ENCODE data around the gene R3HDM2. TPM values are rescaled to one million over a fixed set of nuclear protein-coding genes. Genes with fewer than 3 reads are reported as not detected.

Gene R3HDM2
- total RNA-seq, 1 donor from 2014 or later, result 49.0 TPM

DNA sequence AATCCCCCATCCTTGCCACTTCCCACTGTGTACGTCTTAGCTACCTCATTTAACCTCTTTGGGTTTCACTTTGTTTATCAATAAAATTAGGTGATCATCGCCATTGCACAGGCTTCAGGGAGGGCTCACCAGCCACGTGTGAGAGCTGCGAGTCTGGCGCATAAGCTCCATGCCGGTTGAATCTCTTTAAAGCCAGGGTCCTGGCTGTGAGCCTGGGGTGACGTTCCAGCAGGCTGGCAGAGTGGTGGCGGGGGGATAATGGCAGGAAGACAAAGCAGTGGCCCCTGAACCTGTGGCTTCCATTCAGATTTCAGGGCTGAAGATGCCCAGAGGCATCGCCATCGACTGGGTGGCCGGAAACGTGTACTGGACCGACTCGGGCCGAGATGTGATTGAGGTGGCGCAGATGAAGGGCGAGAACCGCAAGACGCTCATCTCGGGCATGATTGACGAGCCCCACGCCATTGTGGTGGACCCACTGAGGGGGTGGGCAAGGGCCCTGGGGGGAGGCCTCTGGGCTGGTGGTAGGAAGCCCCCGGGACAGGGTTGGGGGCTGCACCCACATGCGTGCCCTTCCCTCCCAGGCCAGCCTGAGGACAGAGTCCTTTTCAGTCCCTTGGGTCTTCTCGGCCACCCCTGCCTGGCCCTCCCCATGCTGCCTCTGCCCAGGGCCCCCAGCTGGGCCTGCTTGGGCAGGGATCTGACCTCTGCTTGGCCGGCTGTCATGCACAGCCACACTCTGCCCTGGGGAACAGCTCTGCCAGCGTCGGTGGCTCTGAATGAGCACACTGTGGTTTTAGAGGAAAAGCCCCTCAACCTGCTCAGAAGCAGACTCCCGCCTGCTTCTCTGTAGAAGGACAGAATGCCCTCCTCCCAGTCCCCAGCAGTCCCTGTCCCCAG lies 222.9 kb downstream of the R3HDM2 start:
- no peak for DNase-seq (ENCODE audit: low spot score)

DNA sequence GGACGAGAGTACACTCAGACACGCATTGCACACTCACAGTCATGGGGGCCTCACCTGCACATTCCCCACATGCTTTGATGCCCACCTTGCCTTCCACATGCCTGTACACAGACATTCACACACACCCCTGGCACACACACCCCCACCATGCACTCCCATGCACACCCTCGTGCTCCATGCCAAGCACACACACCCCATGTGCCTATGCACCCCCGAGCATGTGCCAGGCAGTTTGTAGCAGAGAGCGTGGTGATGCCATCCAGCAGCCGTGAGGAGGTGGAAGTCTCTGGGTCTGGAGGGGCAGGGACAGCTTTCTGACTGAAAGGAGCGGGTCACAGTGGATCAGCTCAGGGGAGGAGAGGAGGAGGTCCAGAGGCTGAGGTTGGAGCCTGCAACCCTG lies 224.9 kb downstream of the R3HDM2 start:
- DNase-seq (ENCODE audit: low spot score), result no peak

DNA sequence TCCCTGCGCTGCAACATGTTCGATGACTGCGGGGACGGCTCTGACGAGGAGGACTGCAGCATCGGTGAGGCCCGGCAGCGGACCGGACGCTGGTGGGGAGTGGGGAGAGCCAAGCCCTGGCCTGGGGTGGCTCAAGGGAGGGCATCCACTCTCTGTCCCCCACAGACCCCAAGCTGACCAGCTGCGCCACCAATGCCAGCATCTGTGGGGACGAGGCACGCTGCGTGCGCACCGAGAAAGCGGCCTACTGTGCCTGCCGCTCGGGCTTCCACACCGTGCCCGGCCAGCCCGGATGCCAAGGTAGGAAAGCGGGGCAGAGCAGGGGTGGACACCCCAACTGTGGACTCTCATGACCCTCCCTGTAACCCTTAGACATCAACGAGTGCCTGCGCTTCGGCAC lies 225.7 kb downstream of the R3HDM2 start:
- no peak for DNase-seq (ENCODE audit: low spot score)

DNA sequence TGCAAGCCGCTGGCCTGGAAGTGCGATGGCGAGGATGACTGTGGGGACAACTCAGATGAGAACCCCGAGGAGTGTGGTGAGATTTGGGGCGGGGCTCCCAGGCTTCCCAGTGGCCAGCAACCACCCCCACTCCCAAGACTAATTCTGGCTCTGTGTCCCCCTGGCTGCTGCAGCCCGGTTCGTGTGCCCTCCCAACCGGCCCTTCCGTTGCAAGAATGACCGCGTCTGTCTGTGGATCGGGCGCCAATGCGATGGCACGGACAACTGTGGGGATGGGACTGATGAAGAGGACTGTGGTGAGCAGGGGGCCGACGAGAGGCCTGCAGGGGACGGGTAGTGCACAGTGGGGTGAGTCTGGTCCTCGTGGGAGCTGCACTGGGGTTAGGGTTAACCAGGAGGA lies 226.4 kb downstream of the R3HDM2 start:
- DNase-seq (ENCODE audit: low spot score), result no peak

DNA sequence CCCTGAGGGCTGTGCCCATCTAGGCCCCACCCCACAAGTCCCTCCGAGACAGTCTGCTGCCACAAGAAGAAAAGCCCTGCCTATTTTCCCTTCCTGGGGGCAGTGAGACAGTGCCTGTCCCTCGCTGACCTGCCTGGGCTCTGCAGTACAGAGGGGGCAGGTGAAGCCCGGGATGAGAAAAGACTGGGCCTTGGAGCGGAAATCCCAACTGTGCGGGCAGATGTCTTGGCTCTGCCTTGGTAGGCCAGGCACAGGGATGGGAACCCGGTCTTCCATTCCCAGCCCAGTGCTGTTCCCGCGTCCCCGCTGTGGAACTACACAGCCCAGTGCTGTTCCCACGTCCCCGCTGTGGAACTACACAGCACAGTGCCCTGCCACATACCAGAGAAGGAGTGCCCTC lies 227.1 kb downstream of the R3HDM2 start:
- no peak for DNase-seq (ENCODE audit: low spot score)

Other genes starting within 250 kb of the R3HDM2 start
- gene NXPH4, start 214.2 kb downstream of the R3HDM2 start, total RNA-seq, result 1.4 TPM
- 62.3 TPM for gene SHMT2, start 201.3 kb downstream of the R3HDM2 start, total RNA-seq
- gene STAC3, start 179.9 kb downstream of the R3HDM2 start, total RNA-seq, result 3.9 TPM
- gene INHBC, start 3.7 kb upstream of the R3HDM2 start, total RNA-seq, result not detected
- gene INHBE, start 24.3 kb upstream of the R3HDM2 start, total RNA-seq, result not detected
- 0.13 TPM for gene GLI1, start 28.7 kb upstream of the R3HDM2 start, total RNA-seq
- gene ARHGAP9, start 48.8 kb upstream of the R3HDM2 start, total RNA-seq, result 26.5 TPM
- 145 TPM for gene MARS1, start 57.0 kb upstream of the R3HDM2 start, total RNA-seq
- 32.2 TPM for gene DDIT3, start 89.5 kb upstream of the R3HDM2 start, total RNA-seq
- 66.0 TPM for gene MBD6, start 91.8 kb upstream of the R3HDM2 start, total RNA-seq
- gene DCTN2, start 116.1 kb upstream of the R3HDM2 start, total RNA-seq, result 106 TPM
- gene KIF5A, start 119.0 kb upstream of the R3HDM2 start, total RNA-seq, result not detected
- 14.3 TPM for gene PIP4K2C, start 160.1 kb upstream of the R3HDM2 start, total RNA-seq
- 7.2 TPM for gene DTX3, start 173.8 kb upstream of the R3HDM2 start, total RNA-seq
- gene ARHGEF25, start 180.4 kb upstream of the R3HDM2 start, total RNA-seq, result 12.8 TPM
- gene B4GALNT1, start 202.2 kb upstream of the R3HDM2 start, total RNA-seq, result 2.7 TPM

All from mesenteric fat pad (tissue), 1 donor.